Choroid plexus epithelial cell (primary cell): ENCODE results near the gene SIVA1.
"Not testable (repeated sequence)": the region's sequence is repeated elsewhere in the genome, so short reads cannot be mapped to it uniquely, and the experiment has no call there.

Experiments used
- DNase-seq: peaks from one replicate; pipeline ENCODE4 v3.0.0-alpha.2; 2010; ENCODE audit warnings: low read depth
- H3K4me3 ChIP-seq: 2 replicates; pipeline ENCODE4 v1.5.1; 2011; ENCODE audit warnings: low read depth, mild to moderate bottlenecking, control low read depth, low read length, moderate library complexity
- TF ChIP-seq, protein P1 (sequence below): conservative IDR thresholded peaks from 2 replicates; pipeline ENCODE4 v1.5.1; 2011; ENCODE audit warnings: low read depth, mild to moderate bottlenecking, control low read depth, inconsistent platforms, low read length, moderate library complexity

Gene SIVA1

DNA sequence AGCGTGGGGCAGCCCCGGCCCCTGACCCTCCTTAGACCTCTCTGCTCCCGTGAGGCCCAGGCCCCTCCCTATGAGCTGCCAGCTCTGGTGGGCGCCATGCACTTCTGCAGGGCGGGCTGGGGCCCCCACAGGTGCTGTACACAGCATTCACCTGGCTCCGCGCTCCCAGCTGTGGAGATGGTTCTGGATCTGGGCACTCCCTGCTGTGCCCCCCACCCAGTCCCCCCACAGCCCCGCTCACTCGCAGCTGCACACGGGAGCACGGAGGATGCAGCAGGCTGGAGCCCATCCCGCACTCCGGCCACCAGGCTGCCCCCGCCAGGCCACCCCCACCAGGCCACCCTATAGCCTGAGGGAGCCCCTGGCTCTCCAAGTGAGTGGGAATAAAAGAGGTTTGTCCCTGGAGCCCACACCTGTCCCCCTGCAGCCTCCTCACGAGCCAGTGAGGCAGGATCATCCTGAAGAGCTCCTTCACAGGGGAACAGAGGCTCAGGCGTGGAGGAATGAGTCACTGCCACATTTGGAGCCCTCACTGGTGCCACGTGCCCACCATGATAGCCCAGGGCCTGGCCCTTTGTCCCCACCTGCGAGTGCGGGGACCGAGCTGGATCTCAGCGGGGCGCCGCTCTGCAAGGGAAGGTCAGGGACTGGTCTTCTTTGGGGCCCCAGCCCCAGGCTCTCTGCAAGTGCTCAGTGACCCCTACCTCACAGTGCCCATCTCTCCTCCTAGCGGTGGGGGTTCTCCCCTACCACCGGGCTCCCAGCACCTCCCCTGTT is 27.0 kb upstream of the SIVA1 start:
- no peak overlapping the region for H3K4me3 ChIP-seq
- TF ChIP-seq, protein P1, sequence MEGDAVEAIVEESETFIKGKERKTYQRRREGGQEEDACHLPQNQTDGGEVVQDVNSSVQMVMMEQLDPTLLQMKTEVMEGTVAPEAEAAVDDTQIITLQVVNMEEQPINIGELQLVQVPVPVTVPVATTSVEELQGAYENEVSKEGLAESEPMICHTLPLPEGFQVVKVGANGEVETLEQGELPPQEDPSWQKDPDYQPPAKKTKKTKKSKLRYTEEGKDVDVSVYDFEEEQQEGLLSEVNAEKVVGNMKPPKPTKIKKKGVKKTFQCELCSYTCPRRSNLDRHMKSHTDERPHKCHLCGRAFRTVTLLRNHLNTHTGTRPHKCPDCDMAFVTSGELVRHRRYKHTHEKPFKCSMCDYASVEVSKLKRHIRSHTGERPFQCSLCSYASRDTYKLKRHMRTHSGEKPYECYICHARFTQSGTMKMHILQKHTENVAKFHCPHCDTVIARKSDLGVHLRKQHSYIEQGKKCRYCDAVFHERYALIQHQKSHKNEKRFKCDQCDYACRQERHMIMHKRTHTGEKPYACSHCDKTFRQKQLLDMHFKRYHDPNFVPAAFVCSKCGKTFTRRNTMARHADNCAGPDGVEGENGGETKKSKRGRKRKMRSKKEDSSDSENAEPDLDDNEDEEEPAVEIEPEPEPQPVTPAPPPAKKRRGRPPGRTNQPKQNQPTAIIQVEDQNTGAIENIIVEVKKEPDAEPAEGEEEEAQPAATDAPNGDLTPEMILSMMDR, result no peak
- DNase-seq, result no peak

DNA sequence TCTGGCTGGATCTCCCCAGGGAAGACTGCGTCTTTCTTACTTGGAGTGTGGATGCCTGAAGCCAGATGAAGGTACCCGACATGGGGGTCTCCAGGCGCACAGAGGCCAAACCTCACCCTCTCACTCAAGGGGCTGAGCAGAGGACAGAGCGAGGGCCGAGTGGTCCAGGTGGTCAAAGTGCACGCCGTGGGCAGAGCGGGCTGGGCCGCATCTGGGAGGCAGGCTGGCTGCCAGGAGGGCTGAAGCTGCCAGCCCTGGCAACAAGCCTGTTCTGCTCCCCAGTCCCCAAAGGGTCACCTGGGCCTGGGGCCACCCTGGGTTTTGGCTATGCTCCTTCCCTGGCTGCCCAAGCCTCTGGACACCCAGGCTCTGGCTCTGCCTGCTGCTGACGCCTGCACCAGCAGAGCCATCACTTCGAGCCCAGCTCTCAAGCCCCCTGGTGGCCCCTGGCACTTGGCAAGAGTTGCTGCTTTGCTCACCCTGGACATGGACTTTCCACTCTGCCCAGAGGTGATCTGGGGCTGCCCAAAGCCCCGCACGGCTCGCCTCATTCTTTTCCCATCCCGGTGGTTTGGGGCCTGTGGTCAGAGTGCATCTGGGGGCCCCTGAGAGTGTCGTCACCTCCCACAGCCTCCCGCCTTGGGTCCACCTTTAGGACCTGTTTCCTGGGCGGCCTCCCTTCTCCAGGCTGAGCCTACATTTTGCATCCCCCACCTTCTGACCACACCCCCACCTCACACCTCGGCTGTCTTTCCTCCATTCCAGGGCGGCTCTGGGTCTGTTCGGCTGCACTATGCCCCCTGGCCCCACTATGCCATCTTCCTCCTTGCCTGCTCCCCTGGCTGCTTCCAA is 26.1 kb upstream of the SIVA1 start:
- H3K4me3 ChIP-seq, result no peak overlapping the region
- TF ChIP-seq, protein P1, result peak; percentile 23
- no peak for DNase-seq

DNA sequence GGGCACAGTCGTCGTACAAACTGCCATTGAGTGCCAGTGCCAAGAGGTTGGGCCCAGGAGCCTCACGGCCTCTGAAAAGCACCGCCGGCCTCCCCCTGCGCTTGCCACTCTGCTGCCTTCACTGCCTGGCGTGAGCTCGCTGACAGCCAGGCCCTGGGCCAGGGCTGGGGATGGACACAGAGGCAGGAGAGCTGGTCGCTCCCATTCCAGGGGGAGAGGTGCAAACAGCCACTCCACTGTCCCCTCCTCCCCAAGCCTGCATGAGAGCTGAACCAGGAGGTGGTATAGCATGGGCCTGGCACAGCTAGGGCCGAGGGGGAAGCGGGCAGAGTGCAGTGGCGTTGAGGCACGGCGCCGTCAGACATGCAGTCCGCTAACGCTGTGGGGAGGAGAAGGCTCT is 24.3 kb upstream of the SIVA1 start:
- TF ChIP-seq, protein P1, result no peak
- DNase-seq, result no peak
- H3K4me3 ChIP-seq, result no peak overlapping the region

DNA sequence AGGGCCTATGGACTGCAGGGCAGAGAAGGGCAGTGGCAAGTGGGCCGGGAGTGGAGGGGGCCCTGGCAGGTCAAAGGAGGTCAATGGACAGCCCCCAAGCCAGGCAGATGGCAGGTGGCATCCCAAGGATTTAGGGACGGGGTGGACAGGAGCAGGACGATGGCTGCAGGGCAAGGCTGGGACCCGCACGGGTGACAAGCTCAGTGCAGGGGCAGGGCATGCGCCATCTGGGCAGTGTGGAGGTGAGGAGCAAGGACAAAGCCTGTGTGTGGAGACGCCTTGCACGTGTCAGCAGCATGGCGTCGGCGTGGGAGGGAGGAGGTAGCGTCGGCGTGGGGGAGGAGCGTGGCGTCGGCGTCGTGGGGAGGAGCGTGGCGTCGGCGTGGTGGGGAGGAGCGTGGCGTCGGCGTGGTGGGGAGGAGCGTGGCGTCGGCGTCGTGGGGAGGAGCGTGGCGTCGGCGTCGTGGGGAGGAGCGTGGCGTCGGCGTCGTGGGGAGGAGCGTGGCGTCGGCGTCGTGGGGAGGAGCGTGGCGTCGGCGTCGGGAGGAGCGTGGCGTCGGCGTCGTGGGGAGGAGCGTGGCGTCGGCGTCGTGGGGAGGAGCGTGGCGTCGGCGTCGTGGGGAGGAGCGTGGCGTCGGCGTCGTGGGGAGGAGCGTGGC is 23.6 kb upstream of the SIVA1 start:
- H3K4me3 ChIP-seq, DNase-seq: not testable (repeated sequence)

DNA sequence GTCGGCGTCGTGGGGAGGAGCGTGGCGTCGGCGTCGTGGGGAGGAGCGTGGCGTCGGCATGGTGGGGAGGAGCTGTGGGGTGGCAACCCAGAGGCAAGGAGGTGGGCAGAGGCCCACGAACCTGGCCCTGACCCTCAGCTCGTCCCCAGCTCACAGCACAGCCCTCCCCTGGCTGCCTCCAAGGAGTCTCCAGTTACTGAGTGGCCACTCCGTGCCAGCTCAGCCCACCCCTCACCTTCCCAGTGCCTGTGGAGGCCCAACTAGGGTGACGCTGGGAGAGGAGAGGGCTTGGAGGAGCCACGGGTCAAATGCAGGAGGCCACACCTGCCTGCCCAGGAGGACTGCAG is 23.1 kb upstream of the SIVA1 start:
- H3K4me3 ChIP-seq, result no peak overlapping the region
- no peak for DNase-seq
- TF ChIP-seq, protein P1, result no peak

DNA sequence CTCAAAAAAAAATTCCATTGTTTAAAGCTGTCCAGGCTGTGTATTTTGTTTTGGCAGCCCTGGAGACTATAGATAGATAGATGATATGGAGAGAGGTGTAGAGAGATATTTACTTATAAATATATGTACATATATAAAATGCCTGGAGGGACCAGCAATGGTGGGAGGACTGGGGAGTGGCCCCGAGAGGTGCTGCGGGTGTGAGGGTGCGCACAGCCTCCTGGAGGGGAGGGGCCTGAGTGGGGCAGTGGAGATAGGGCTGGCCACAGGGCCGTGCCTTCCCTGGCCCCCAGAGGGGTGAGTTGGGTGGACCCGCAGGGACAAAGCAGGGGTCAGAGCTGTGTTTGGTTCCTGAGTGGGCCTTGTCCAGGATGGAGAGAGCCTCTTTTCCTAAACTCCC is 22.5 kb upstream of the SIVA1 start:
- TF ChIP-seq, protein P1, result no peak
- no peak for DNase-seq
- no peak overlapping the region for H3K4me3 ChIP-seq
